ENCODE measurements around the gene GUF1.
"Not testable (repeated sequence)": the region's sequence is repeated elsewhere in the genome, so short reads cannot be mapped to it uniquely, and the experiment has no call there.

GUF1 gene

DNA sequence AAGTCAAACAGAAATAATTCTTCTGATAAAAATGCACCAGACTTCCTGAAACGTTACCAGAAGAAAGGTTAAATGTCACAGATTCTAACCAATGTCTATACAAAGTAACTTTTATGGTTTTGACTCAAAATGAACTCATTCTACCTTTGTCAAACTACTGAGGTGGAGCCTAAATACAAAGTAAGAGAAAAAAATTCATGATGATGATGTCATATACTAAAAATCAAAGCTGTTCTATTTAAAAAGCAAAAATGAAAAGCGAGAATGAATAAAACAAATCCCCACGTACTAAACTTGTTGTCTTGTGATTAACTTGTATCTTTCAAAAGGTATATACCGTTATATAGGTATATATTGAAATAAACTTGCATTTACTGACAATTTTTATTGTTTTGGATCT, 26.5 kb downstream of the GUF1 start:
- DNase-seq: no peak

DNA sequence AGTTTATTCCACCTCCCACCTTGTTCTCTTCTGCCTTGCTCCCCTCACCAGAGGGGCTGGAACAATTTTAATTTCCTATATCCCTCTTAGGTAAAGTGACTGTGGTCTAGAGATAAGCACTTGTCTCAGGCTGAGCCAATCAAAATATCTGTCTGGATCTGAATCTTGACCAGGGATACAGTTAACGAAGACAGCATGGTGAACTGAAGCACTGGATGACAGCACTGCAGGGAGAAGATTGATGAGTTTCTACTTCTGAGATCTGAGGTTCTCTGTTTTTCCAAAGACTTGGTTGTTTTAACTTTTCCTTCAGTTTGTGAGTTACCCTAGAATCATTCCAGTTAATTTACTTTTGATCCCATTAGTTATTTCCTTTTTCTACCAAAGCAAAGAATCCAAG, 34.9 kb downstream of the GUF1 start:
- no peak for DNase-seq

DNA sequence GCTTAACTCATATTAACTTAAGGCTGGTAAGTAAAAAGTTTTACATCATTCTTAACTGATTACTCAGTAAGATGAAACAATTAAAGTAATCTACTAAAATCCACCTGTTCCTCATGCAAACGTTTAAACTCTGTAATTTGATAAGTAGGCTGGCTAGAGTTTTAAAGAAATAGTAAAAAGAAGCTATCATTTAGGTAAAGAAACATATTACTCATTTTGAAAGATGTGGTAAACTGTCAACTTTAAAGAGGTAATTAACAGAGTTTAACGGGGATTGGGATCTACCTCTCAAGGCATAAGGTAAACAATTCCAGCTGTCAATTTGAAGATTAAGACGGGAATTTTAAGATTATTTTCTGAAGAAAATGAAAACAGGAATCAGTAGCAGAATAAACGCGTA, 38.4 kb downstream of the GUF1 start:
- no peak for DNase-seq

DNA sequence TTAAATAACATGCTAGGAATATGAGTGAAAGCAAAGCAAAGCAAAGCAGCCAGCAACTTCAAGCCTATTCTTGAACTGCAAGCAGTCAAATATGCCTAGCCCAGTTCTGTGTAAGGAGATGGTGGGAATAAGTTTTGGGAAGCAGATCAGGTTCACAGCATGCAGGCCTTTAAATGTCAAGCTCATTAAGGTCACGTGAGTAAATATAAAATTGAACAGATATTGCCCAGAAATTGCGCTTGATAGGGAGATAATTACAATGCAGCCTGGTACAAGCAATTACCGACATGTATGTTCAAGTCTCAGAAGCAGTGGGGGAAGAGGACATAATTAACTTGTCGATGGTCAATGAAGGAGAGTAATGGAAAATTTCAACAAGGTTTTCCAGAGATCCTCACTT, 42.2 kb downstream of the GUF1 start:
- peak; percentile 78 for DNase-seq

DNA sequence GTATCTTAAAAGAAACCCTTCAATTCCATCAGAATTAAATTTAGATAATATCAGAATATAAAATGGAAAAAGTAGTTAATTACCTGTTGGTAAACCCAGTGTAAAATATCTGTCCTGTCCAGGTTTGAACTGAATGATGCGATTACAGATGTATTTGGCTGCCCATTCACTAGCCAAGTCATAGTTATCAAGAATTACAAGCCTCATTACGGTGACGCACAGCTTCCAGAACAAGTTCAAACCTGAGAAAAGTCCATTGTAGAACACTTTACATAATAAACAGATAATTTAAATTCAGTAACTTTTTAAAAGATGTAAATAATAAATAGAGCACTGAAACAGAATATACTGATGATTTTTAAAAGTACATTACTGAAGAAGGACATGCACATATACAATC, 43.8 kb downstream of the GUF1 start:
- no peak for DNase-seq

DNA sequence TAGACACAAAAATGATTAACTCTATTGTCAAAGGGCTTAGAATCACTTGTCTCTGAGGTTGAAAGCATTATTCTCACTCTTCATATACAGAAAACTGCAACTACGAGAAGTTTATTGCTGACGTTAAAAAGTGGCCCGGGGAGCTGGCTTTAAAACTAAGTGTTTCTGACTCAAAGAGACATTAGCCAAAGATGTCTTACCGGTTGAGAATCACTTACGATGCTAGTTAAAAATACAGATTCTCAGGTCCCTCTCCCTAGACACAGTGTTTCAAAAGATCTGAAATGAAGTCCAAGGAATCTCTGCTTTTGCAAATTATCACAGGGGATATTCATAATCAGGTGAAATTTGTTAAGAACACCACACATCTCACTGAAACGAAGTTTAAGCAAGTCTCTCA, 46.9 kb downstream of the GUF1 start:
- no peak for DNase-seq

DNA sequence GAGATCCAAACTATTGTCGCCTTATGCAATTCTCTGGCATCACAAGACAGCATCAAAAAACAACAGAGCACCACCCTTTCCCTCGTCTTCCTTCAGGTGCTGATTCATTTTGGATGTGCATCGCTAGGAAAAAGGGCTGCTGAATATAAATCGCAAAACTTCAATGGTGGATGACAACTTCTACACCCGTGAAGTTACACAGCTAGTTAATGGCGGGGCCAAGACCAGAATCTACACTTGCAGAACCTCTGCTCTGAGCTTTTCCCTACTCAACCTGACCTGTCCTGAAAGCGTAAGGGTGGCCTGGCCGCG, 47.5 kb downstream of the GUF1 start:
- DNase-seq: no peak

DNA sequence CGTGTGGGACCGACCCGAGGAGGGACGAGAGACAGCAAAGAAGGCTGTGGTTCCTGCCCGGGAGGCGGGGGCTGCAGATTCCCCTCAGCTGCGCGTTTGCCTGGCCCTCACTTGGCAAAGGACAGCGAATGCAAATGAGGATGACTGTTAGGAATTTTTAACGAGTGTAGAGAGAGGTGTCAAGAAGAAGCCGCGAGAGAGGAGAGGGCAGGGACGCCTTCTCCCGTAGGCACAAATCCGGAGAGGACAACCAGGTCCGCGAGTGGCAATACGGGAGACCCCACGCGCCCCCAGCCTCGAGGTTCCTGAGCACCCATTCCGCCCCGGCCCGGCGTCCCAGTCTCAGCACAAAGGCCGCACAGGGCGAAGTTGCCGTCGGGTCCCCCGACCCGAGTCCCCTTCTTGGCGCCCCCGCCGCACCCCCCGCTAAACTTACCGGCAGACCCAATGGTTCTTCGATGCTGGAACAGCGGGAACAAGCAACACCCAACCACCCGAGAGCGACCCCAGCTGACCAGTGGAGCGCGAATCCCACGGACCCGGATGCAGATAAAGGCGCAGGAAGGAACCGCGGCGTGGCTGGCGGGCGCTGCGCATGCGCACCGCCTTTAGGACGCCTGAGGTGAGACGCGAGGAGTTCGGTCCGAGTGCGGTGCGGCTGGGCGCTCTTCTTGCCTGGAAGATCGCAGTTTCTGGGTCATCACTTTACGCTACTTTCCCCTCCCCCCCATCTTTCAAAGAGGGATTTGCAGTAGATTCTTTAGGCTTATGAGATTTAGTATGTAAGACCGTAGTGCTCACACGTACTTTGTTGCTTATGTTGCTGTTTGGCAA, 48.0 kb downstream of the GUF1 start, which contains the start of gene GNPDA2:
Gene GNPDA2 (minus strand): TSS at position 519 of the 834 bp plus-strand sequence. CDS start 4,349 bp downstream, outside the sequence.
- DNase-seq: peak; percentile 53

DNA sequence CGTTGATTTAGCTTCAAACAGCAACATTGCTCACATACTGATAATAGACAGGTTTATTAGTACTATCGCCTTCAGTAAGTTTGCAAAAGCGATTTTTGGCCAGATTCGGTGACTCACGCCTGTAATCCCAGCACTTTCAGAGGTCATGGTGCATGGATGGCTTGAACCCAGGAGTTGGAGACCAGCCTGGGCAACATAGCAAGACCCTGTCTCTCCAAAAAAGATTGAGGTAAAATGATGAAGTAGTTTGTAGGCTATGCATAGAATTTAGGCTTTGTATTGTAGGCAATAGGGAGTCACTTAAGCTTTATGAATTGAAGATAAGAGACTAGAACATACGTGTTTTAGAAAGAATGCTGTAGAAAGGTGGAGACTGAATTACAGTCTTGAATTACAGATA, 49.3 kb downstream of the GUF1 start:
- no peak for DNase-seq

DNA sequence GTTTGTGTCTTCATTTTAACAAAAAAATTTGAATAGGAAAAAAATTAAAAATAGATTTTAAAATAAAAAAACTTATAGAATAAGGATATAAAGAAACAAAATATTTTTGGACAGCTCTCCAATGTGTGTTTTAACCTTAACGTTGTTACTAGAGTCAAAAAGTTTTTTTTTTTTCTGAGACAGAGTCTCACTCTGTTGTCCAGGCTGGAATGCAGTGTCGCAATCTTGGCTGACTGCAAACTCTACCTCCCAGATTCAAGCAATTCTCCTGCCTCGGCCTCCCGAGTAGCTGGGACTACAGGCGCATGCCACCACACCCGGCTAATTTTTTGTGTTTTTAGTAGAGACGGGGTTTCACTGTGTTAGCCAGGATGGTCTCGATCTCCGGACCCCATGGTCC, 50.5 kb downstream of the GUF1 start:
- not testable (repeated sequence) for DNase-seq

DNA sequence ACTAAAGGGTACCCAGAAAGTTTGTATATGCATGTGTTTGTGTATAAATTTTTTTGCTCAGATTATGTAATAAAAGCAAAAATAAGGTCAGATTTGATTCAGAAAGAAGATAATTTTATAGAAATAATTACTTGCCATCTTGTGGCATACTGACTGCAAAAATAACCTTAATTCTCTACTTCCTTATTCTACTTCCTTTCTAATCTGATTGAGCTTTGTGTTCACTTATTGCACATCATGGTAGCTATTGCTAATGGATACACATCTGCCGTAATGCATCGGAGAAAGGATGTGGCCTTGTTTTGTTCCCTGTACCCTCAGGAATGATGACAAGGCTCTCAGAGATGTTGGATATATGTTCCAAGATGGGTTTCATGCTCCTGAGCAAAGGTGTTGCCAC, 58.7 kb downstream of the GUF1 start:
- no peak for DNase-seq

DNA sequence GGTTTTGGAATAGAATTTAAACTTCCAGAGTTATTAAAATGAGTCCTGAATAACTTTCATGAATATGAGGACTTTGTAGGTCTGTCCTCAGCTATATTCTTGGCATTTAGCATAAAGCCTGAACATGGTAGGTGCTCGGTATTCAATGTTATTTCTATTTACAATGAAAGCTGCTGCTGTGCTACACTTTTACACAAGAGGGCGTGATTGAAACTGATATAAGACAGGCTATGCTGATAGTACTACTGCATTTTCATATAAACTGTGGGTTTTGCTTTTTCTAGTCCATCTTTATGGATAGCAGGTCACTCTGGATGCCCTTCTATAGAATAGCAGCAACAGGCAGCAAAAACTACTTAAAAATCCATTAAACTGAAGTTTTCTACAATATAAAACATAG, 60.4 kb downstream of the GUF1 start:
- no peak for DNase-seq

DNA sequence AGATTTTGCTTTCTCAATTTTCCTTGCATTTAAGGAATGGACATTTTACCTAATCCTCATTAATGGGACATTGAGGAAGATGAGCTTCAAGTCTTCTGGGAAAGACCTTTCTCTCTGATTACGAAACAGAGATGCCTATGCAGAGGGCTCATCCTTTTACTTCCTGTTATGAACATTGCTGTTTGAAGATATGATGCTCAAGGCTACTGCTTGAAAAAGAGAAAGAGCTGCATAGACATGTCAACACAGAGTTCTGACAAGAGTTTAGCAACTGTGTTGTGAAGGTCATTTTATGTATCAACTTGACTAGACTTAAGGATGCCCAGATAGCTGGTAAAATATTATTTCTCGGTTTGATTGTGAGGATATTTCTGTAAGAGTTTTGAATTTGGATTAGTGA, 62.0 kb downstream of the GUF1 start:
- no peak for DNase-seq
